Measurements from ENCODE around the gene LRRC59. TPM values are rescaled to one million over a fixed set of nuclear protein-coding genes. Genes with fewer than 3 reads are reported as not detected.

Gene LRRC59
- total and polyA plus RNA-seq, 4 experiments from 2014 or later, result 17.8 to 30.7 (median 27.1) TPM

DNA sequence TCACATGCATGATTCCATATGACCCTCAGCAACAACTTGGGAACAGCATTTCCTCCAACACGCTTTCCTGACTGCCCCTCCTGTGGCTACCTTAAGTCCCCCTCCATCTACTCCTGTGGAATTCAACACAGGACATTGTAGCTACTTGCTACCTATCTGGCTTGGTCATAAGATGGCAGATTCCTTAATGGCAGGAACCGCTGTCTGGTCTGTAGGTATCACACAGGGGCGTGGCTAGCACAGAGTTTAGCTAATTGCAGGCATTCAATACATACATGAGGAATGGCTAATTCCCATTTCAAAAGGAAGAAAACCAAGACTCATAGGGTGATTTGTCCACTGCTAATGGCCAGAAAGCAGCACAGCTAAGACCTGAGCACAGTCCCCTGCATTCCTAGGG lies 8.6 kb downstream of the LRRC59 start:
- Mint-ChIP-seq H3K27me3 (no peaks in the 10 kb centered on the region), H3K36me3 (peaks cover 75 to 97% of the 10 kb centered on the region in 2 donors), H3K4me1 (peaks cover 5 to 7% (median 5%) of the 10 kb centered on the region in 4 donors), H3K27ac (no peak overlapping the region), H3K4me3 (no peak overlapping the region), H3K9me3 (no peaks in the 10 kb centered on the region)
- no peak overlapping the region for H3K27ac ChIP-seq (ENCODE audit: low read depth, low read length)
- no peak overlapping the region for H3K4me3 ChIP-seq (ENCODE audit: low read length in 2 of 2)
- ChIA-PET POLR2A (ENCODE audit: partially characterized antibody) (interaction anchor here (1.6 kb wide), 1 partner anchor 9 kb away, joined by 6 read pairs; the partner anchor contains the start of gene LRRC59), CTCF (ENCODE audit: partially characterized antibody) (interaction anchor here (1.6 to 1.8 kb wide), 2 partner anchors 9 to 26 kb away, joined by 4 to 18 read pairs; partner anchors contain the start of gene LRRC59)
- intact Hi-C loops (cut with micrococcal nuclease), result no loop called here
- H3K4me1 ChIP-seq (ENCODE audit: insufficient read depth, low read length), result no peaks in the 10 kb centered on the region
- peaks cover 94% of the 10 kb centered on the region for H3K36me3 ChIP-seq (ENCODE audit: insufficient read depth, low read length)
- no peaks in the 10 kb centered on the region for H3K9me3 ChIP-seq (ENCODE audit: control insufficient read depth in 1 of 2, low read length in 2 of 2)
- DNase-seq, result no peak
- no peaks in the 10 kb centered on the region for H3K27me3 ChIP-seq (ENCODE audit: insufficient read depth, low read length)

DNA sequence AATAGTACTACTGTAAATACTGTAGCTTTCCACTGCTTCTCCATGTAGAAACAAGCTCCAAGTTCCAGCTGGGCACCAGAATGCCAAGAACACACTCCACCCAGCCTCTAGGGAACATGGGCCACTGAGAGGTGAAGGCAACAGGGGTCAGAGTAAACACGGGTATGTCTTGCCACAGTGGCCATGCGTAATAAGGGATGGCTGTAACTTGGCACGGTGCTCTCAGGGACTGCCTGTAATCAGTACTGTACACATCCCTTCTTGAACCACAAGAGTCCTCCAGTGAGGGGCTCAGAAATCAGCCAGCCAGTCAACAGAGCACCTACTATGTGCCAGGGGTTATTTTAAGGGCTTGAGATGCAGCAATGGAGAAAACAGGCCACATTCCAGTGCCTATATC lies 10.8 kb downstream of the LRRC59 start:
- Histone ChIP-seq H3K4me3 (ENCODE audit: low read length in 2 of 2) (no peak overlapping the region), H3K27me3 (ENCODE audit: insufficient read depth, low read length) (no peaks in the 10 kb centered on the region), H3K9me3 (ENCODE audit: control insufficient read depth in 1 of 2, low read length in 2 of 2) (no peaks in the 10 kb centered on the region), H3K4me1 (ENCODE audit: insufficient read depth, low read length) (no peaks in the 10 kb centered on the region), H3K36me3 (ENCODE audit: insufficient read depth, low read length) (peaks cover 94% of the 10 kb centered on the region), H3K27ac (ENCODE audit: low read depth, low read length) (no peak overlapping the region)
- Mint-ChIP-seq H3K27ac (peak overlapping the region in 2 of 7 donors; percentile 53 to 59), H3K9me3 (no peaks in the 10 kb centered on the region), H3K36me3 (peaks cover 71 to 95% of the 10 kb centered on the region in 2 donors), H3K4me3 (no peak overlapping the region), H3K4me1 (peaks cover 0 to 3% (median 1%) of the 10 kb centered on the region in 4 donors), H3K27me3 (no peaks in the 10 kb centered on the region)
- intact Hi-C loops (cut with micrococcal nuclease), result no loop called here
- DNase-seq, result no peak
- ChIA-PET CTCF (ENCODE audit: partially characterized antibody) (interaction anchor here (1.0 to 7.6 kb wide), 2 partner anchors 11 to 24 kb away, joined by 3 to 54 read pairs; partner anchors contain the start of gene LRRC59), POLR2A (ENCODE audit: partially characterized antibody) (no interaction called here)

DNA sequence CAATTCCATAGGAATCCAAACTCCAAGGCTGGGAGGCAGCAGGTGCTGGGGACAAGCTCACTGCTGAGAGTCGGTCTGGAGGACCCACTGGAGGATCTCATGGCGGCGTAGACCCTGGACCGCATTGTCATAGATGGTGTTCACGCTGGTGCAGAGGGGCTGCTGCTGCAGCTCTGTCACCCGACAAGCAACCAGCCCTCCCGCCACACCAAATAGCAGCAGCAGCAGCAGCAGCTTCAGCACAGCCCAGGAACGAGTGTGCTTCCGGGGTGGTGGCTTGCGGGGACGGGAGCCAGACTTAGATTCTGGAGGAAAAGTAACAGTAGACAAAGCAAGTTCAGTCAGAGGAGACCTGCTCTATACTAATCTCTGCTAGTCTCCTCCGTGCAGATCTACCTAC lies 14.4 kb downstream of the LRRC59 start:
- H3K27ac Mint-ChIP-seq, result peak overlapping the region in 1 of 7 donors; percentile 40
- Histone ChIP-seq H3K4me3 (ENCODE audit: low read length in 2 of 2) (no peak overlapping the region), H3K27me3 (ENCODE audit: insufficient read depth, low read length) (no peaks in the 10 kb centered on the region), H3K27ac (ENCODE audit: low read depth, low read length) (no peak overlapping the region), H3K9me3 (ENCODE audit: control insufficient read depth in 1 of 2, low read length in 2 of 2) (no peaks in the 10 kb centered on the region), H3K4me1 (ENCODE audit: insufficient read depth, low read length) (no peaks in the 10 kb centered on the region), H3K36me3 (ENCODE audit: insufficient read depth, low read length) (peaks cover 63% of the 10 kb centered on the region)
- intact Hi-C loops (cut with micrococcal nuclease), result no loop called here
- peaks cover 52 to 71% of the 10 kb centered on the region in 2 donors for H3K36me3 Mint-ChIP-seq
- H3K27me3 Mint-ChIP-seq, result no peaks in the 10 kb centered on the region
- H3K4me1 Mint-ChIP-seq, result peaks cover 0 to 2% (median under 1%) of the 10 kb centered on the region in 4 donors
- ChIA-PET POLR2A (ENCODE audit: partially characterized antibody) (no interaction called here), CTCF (ENCODE audit: partially characterized antibody) (interaction anchor here (7.6 kb wide), 1 partner anchor 15 kb away, joined by 54 read pairs; the partner anchor contains the start of gene LRRC59)
- no peak for DNase-seq
- no peaks in the 10 kb centered on the region for H3K9me3 Mint-ChIP-seq
- no peak overlapping the region for H3K4me3 Mint-ChIP-seq

DNA sequence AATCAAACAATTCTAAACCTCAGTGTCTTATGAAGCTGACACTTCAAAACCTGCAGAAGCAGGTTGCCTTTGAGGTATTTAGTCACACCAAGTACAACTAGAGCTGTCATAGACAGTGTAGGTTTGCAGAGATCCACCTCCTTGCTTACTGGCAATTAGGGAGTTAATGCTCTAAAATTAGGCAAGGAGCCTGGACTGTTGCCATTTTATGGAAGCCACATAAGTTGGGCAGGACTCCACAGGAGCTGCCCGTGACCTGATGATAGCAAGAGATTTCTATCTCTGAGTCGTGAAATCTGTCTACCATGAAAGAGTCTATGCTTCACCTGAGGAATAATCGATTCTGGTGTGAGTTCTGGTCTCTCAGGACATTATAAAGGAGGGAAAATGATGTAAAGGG lies 15.4 kb downstream of the LRRC59 start:
- peak overlapping the region in 1 of 7 donors; percentile 38 for H3K27ac Mint-ChIP-seq
- no peaks in the 10 kb centered on the region for H3K9me3 Mint-ChIP-seq
- no peak overlapping the region for H3K4me3 ChIP-seq (ENCODE audit: low read length in 2 of 2)
- no peak overlapping the region for H3K27ac ChIP-seq (ENCODE audit: low read depth, low read length)
- intact Hi-C loops (cut with micrococcal nuclease), result no loop called here
- CTCF ChIA-PET (ENCODE audit: partially characterized antibody), result interaction anchor here (0.9 to 7.6 kb wide), 5 partner anchors 9 to 97 kb away, joined by 3 to 54 read pairs (median 4); partner anchors contain the start of gene LRRC59
- peaks cover 53% of the 10 kb centered on the region for H3K36me3 ChIP-seq (ENCODE audit: insufficient read depth, low read length)
- no peaks in the 10 kb centered on the region for H3K27me3 Mint-ChIP-seq
- H3K9me3 ChIP-seq (ENCODE audit: control insufficient read depth in 1 of 2, low read length in 2 of 2), result no peaks in the 10 kb centered on the region
- H3K4me1 ChIP-seq (ENCODE audit: insufficient read depth, low read length), result no peaks in the 10 kb centered on the region
- POLR2A ChIA-PET (ENCODE audit: partially characterized antibody), result interaction anchor here (1.8 kb wide), 1 partner anchor 15 kb away, joined by 10 read pairs; the partner anchor contains the start of gene LRRC59
- peaks cover 42 to 61% of the 10 kb centered on the region in 2 donors for H3K36me3 Mint-ChIP-seq
- DNase-seq, result no peak
- H3K4me1 Mint-ChIP-seq, result peaks cover 0 to 2% (median 0%) of the 10 kb centered on the region in 4 donors
- H3K27me3 ChIP-seq (ENCODE audit: insufficient read depth, low read length), result no peaks in the 10 kb centered on the region
- no peak overlapping the region for H3K4me3 Mint-ChIP-seq

DNA sequence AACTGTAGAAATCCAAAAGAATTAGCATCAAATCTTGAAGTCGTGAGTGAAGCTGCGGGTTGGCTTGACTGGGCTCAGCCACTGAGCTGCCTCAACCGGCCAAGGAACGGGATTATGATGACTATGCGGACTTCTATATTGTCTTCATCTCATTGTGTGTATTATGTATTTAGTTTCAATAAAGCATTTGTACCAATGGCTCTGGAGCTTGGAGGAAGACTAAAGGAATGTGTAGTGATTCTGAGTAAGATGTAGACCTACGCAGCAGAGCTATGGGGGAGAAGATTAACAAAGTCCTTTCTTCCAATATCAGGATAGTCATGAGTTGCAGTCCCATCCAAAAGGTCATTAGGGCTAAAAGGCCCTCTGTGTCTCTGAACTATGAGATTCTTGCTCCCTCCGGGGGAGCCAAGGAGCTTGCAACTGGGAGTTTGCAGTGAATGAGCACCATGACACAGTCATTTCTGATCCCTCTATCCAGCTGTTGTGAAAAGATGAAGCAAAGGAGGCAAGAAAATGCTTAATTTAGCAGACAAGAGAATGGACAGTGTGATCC lies 16.0 kb downstream of the LRRC59 start:
- peaks cover 47% of the 10 kb centered on the region for H3K36me3 ChIP-seq (ENCODE audit: insufficient read depth, low read length)
- Mint-ChIP-seq H3K27ac (peak overlapping the region in 2 of 7 donors; percentile 11 to 55), H3K36me3 (peaks cover 36 to 55% of the 10 kb centered on the region in 2 donors), H3K9me3 (no peaks in the 10 kb centered on the region), H3K4me3 (no peak overlapping the region), H3K27me3 (no peaks in the 10 kb centered on the region), H3K4me1 (peaks cover 0 to 2% (median 0%) of the 10 kb centered on the region in 4 donors)
- DNase-seq, result no peak
- H3K4me3 ChIP-seq (ENCODE audit: low read length in 2 of 2), result no peak overlapping the region
- POLR2A ChIA-PET (ENCODE audit: partially characterized antibody), result interaction anchor here (1.8 kb wide), 1 partner anchor 16 kb away, joined by 10 read pairs; the partner anchor contains the start of gene LRRC59
- H3K27me3 ChIP-seq (ENCODE audit: insufficient read depth, low read length), result no peaks in the 10 kb centered on the region
- H3K9me3 ChIP-seq (ENCODE audit: control insufficient read depth in 1 of 2, low read length in 2 of 2), result no peaks in the 10 kb centered on the region
- H3K27ac ChIP-seq (ENCODE audit: low read depth, low read length), result no peak overlapping the region
- intact Hi-C loops (cut with micrococcal nuclease), result no loop called here
- CTCF ChIA-PET (ENCODE audit: partially characterized antibody), result interaction anchor here (0.9 to 7.6 kb wide), 5 partner anchors 10 to 98 kb away, joined by 3 to 54 read pairs (median 4); partner anchors contain the start of gene LRRC59
- no peaks in the 10 kb centered on the region for H3K4me1 ChIP-seq (ENCODE audit: insufficient read depth, low read length)

DNA sequence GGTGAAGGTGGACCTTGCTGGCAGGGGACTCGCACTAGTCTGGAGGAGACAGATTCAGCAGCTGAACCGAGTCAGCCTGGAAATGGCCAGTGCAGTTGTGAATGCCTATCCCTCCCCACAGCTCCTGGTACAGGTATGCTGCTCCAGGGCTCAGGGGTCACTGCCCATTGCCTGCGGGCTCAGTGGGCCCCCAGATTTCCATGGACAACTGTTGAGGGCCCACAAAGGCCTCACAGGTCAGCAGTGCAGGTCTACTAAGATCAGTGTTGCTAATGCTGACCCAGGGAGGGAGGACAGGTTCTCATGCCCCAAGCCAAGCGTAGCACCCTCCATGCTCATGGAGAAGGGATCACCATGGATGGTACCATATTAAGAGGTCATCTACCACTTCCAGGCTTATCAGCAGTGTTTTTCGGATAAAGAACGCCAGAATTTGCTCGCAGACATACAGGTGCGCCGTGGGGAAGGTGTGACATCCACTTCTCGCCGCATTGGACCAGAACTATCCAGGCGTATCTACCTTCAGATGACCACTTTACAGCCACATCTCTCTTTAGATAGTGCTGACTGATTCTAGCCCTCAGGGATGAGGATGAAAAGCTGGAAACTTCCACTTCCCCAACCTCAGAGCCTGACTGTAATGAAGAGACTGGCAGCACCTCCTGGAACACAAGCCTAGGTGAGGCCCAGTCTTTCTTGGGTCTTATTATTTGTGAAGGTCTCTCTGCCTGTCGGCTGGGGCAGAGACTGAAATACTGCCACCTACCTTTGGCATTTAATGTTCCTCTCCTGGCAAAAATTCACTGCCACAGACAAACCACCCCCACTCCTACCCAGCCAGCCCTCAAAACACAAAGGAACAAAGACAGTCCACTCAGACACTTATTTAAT lies 16.7 kb downstream of the LRRC59 start:
- H3K27ac Mint-ChIP-seq, result peak overlapping the region in 2 of 7 donors; percentile 48 to 55
- Histone ChIP-seq H3K9me3 (ENCODE audit: control insufficient read depth in 1 of 2, low read length in 2 of 2) (no peaks in the 10 kb centered on the region), H3K27ac (ENCODE audit: low read depth, low read length) (no peak overlapping the region), H3K4me3 (ENCODE audit: low read length in 2 of 2) (no peak overlapping the region), H3K36me3 (ENCODE audit: insufficient read depth, low read length) (peaks cover 41% of the 10 kb centered on the region), H3K27me3 (ENCODE audit: insufficient read depth, low read length) (no peaks in the 10 kb centered on the region), H3K4me1 (ENCODE audit: insufficient read depth, low read length) (no peaks in the 10 kb centered on the region)
- no peaks in the 10 kb centered on the region for H3K9me3 Mint-ChIP-seq
- peaks cover 34 to 48% of the 10 kb centered on the region in 2 donors for H3K36me3 Mint-ChIP-seq
- peaks cover 0 to 1% (median 0%) of the 10 kb centered on the region in 4 donors for H3K4me1 Mint-ChIP-seq
- intact Hi-C loops (cut with micrococcal nuclease), result no loop called here
- ChIA-PET CTCF (ENCODE audit: partially characterized antibody) (interaction anchor here (0.7 to 7.6 kb wide), 6 partner anchors 15 to 99 kb away, joined by 3 to 54 read pairs (median 4); partner anchors contain the start of gene LRRC59), POLR2A (ENCODE audit: partially characterized antibody) (interaction anchor here (0.9 to 1.8 kb wide), 2 partner anchors 14 to 16 kb away, joined by 3 to 10 read pairs; partner anchors contain the start of gene LRRC59)
- no peak overlapping the region for H3K4me3 Mint-ChIP-seq
- no peaks in the 10 kb centered on the region for H3K27me3 Mint-ChIP-seq
- no peak for DNase-seq
